Measurements from ENCODE around the gene PTPRD.

DNA sequence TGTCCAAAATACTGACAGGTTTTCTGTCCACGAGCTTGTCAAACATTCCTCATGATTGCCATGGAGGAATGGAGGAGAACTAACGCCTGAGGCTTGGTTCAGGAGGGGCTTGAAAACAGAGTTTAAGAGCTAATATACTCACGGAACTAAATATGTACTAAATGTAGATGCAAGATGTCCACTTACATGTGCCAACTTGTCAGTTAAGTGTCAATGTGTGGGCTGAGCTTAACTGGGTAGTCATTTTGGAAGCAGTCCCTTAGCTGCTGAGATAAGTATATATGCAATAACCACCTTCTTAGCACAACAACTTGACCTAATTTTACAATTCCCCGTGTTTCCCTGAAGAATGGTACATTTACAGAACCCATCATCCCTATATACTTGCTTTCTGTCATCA lies 176.0 kb downstream of the PTPRD start:
- TF ChIP-seq, protein P1, sequence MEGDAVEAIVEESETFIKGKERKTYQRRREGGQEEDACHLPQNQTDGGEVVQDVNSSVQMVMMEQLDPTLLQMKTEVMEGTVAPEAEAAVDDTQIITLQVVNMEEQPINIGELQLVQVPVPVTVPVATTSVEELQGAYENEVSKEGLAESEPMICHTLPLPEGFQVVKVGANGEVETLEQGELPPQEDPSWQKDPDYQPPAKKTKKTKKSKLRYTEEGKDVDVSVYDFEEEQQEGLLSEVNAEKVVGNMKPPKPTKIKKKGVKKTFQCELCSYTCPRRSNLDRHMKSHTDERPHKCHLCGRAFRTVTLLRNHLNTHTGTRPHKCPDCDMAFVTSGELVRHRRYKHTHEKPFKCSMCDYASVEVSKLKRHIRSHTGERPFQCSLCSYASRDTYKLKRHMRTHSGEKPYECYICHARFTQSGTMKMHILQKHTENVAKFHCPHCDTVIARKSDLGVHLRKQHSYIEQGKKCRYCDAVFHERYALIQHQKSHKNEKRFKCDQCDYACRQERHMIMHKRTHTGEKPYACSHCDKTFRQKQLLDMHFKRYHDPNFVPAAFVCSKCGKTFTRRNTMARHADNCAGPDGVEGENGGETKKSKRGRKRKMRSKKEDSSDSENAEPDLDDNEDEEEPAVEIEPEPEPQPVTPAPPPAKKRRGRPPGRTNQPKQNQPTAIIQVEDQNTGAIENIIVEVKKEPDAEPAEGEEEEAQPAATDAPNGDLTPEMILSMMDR (conservative IDR thresholded peaks at IDR 0.05; ENCODE audit: low read length) = no peak
- TF ChIP-seq EZH2phosphoT487 (IDR thresholded peaks at IDR 0.05; ENCODE audit: borderline replicate concordance) = no peak

All from Loucy (cell line).